ENCODE measurements around the gene ITGA2B.
"Not testable (repeated sequence)": the region's sequence is repeated elsewhere in the genome, so short reads cannot be mapped to it uniquely, and the experiment has no call there.

The ITGA2B gene

DNA sequence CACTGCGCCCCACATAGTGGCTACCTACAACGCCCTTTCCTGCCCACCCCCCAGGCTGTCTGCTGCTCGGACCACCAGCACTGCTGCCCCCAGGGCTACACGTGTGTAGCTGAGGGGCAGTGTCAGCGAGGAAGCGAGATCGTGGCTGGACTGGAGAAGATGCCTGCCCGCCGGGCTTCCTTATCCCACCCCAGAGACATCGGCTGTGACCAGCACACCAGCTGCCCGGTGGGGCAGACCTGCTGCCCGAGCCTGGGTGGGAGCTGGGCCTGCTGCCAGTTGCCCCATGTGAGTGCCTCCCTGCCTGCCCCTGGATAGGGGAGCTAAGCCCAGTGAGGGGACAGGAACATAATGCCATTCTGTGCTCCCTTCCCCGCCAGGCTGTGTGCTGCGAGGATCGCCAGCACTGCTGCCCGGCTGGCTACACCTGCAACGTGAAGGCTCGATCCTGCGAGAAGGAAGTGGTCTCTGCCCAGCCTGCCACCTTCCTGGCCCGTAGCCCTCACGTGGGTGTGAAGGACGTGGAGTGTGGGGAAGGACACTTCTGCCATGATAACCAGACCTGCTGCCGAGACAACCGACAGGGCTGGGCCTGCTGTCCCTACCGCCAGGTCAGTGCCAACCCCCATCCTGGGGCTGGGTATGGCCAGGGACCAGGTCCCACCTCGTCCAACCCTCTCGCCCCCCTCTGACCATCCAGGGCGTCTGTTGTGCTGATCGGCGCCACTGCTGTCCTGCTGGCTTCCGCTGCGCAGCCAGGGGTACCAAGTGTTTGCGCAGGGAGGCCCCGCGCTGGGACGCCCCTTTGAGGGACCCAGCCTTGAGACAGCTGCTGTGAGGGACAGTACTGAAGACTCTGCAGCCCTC lies 37.3 kb downstream of the ITGA2B start:
- DNase-seq = no peak

DNA sequence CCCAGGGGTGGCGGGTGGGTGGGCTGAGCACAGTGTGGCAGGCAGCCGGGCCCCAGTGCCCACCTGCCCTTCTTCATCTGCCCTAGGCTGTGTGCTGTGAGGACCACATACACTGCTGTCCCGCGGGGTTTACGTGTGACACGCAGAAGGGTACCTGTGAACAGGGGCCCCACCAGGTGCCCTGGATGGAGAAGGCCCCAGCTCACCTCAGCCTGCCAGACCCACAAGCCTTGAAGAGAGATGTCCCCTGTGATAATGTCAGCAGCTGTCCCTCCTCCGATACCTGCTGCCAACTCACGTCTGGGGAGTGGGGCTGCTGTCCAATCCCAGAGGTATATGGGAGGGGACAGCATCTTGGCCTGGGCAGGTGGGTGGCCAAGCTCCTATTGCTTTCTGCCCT lies 38.0 kb downstream of the ITGA2B start:
- no peak for DNase-seq

DNA sequence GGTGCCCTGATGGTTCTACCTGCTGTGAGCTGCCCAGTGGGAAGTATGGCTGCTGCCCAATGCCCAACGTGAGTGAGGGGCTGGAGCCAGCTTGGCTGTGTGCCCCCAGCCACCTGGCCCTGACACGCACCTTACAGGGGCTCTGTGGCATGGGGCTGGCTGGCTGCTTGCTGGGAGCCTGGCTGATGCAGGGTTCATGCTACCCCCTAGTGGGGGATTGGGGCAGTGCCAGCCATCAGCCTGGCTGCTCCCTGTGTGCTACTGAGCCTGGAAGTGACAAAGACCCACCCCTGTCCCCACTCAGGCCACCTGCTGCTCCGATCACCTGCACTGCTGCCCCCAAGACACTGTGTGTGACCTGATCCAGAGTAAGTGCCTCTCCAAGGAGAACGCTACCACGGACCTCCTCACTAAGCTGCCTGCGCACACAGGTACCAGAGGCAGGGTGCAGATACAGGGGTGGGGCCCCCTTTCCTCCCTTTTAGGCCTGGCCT lies 38.7 kb downstream of the ITGA2B start:
- peak; percentile 39 for DNase-seq

DNA sequence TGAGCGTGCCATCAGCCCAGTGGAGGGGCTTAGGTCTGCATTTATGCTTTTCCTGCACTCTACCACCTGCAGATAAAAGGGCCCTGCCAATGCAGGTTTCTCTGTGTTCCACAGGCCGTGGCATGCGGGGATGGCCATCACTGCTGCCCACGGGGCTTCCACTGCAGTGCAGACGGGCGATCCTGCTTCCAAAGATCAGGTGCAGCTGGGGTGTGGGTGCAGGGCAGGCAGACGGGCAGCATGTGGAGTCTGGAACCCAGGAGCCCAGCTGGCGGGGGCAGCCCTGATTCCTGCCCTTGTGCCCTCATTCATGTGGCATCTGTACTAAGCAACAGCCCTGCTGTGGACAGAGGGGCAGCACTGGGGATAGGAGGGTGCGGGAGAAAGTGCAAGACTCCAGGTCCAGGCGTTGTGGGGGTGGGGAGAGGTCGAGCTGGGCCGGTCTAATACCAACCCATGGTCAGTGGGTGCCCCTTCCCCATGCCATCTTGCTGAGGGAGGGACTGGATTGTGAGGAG lies 39.8 kb downstream of the ITGA2B start:
- DNase-seq = no peak

DNA sequence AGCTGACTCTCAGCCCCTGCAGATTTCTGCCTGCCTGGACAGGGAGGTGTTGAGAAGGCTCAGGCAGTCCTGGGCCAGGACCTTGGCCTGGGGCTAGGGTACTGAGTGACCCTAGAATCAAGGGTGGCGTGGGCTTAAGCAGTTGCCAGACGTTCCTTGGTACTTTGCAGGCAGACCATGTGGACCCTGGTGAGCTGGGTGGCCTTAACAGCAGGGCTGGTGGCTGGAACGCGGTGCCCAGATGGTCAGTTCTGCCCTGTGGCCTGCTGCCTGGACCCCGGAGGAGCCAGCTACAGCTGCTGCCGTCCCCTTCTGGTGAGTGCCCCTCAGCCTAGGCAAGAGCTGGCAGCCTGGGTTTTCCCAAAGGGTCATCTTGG lies 40.5 kb downstream of the ITGA2B start:
- DNase-seq = no peak

DNA sequence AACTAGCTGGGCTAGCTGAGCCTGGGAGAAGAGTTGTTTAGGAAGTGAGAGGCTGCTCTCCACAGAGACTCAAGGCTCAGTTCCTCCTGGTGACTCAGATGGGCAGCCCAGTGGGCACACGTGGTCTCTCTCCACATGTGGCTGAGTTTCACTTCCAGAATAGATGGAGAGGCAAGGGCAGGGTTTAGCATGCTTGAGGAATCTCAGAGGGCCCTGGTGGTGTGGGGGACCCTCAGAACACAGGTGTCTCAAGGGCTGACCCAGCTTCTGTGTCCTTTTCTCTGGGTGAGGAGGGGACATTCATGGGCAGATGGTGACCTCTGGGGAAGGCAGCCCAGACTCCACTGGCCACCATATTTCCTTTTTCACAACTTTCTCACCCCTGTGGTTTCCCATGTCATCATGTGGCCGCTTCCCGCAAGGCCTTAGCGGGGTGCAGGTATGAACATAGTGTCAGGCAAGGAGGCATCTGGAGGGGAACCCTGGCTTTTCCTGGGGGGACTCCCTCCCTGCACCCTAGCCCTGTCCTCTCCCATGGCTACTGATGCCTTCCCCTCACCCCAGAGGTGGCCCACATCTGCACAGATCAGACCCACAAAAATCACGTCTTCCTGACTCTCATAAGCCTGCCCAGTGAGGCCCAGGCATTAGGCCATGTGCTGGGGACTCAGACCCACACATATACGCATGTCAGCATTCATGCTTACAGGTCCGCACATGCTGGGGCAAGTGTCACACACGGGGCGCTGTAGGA lies 41.0 kb downstream of the ITGA2B start:
- no peak for DNase-seq

DNA sequence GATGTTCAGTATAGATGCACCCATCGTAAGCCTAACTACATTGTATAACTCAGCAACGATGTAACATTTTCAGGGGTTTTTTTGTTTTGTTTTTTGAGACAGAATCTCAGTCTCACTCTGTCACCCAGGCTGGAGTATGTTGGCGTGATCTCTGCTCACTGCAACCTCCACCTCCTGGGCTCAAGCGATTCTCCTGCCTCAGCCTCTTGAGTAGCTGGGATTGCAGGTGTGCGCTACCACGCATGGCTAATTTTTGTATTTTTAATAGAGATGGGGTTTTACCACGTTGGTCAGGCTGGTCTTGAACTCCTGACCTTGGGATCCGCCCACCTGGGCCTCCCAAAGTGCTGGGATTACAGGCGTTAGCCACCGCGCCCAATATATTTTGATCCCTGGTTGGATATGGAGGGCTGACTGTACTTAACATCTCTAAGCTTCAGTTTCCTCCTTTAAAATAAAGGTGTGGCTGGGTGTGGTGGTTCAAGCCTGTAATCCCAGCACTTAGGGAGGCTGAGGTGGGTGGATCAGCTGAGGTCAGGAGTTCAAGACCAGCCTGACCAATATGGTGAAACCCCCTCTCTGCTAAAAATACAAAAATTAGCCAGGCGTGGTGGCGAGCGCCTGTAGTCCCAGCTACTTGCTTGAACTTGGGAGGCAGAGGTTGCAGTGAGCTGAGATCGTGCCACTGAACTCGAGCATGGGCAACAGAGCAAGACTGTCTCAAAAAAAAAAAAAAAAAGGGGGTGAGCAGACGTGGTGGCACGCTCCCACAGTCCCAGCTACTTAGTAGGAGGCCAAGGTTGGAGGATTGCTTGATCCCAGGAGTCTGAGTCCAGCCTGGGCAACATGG lies 42.0 kb downstream of the ITGA2B start:
- DNase-seq = not testable (repeated sequence)

DNA sequence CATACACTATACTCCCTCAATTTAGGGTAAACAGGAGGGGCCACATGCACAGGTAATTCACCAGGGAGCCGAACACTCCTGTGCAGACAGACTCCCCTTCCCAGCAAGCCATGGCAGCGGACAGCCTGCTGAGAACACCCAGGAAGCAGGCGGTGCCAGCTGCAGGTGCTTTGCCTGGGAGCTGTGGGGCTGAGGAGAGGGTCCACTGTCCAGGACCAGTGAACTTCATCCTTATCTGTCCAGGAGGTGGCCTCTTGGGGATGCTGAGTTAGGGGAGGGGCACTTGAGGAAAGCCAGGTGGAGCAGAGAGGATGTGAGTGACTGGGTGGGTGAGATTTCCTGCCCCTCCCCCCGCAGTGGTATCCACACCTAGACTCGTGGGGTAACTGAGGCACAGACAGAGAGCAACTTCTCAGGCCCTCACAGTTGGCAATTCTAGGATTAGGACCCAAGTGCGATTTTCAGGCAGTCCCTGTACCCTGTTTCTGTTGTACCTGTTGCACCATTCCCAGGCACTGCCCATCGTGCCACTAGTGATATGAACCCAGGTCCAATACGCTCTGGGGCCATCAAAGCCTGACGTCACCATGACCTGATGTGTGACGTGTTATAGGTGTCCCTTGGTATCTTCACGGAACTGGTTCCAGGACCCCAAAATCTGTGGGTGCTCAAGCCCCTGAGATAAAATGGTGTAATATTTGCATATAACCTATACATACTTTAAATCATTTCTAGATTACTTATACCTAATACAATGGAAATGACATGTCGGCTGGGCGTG lies 43.2 kb downstream of the ITGA2B start:
- DNase-seq = no peak

DNA sequence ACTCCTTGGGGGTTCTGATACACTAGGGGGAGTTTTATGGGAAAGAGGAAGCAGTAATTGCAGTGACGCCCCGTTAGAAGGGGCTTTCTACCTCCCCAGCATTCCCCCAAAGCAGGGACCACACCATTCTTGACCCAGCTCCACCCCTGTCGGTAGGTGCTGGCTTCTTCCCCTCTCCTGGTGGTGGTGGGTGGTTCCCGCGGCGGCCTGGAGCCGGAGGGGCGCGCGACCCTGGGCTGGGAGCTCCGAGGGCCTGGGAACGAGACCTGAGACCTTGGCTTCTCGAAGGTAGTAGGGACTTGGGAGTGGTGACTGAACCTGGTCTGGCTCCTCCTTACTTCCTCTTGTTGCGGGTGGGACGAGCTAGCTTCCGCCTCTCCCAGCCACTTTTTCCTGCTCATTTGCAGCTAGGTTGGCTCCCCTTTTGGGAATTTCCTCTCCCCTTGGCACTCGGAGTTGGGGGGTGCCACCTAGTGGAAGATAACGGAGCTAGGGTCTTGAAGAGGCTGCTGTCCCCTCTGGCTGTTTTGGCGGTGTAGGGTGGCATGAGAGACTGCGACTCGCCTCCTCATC lies 43.9 kb downstream of the ITGA2B start:
- DNase-seq = peak; percentile 73

DNA sequence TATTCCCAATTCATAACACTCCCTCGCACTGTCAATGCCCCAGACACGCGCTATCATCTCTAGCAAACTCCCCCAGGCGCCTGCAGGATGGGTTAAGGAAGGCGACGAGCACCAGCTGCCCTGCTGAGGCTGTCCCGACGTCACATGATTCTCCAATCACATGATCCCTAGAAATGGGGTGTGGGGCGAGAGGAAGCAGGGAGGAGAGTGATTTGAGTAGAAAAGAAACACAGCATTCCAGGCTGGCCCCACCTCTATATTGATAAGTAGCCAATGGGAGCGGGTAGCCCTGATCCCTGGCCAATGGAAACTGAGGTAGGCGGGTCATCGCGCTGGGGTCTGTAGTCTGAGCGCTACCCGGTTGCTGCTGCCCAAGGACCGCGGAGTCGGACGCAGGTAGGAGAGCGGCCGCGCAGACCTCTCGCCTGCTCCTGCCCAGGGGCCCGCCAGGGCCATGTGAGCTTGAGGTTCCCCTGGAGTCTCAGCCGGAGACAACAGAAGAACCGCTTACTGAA lies 44.5 kb downstream of the ITGA2B start, which contains the start of gene GRN:
Gene GRN, plus strand, starts transcription at position 364 of the 515 bp plus-strand sequence. CDS start 3,863 bp downstream, outside the sequence.
- DNase-seq = peak; percentile 97

DNA sequence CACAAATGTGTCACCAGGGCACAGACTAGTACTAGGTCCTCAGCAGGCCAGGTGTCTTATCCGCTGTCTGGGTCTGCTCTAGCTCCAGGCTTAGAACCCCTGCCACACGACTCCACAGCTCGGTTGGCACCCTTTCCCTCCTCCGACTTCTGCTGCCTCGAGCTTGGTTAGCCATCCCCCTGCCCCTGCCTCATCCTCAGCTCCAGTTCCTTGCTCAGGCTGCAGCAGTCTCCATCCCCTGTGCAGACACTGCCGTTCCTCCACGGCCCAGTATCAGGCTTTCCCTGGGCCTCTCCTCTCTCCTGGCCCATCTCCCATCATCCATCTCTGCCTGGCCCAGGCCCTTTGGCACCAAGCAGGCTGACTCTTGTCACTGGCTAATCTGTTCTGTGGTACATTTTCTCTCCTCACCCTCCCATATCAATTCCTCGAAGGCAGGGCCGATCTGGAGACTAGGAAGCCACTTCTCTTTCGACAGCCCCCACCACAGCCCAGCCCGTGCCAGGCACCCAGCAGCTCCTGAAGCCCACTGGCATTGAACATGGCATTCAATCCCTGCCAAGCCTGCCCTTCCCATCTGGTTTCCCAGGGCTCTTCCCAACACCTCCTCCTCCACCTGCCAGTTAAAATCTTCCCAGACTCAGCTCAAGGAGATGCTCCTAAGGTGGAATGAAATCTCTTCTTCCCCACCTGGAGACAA lies 45.8 kb downstream of the ITGA2B start:
- DNase-seq = no peak

DNA sequence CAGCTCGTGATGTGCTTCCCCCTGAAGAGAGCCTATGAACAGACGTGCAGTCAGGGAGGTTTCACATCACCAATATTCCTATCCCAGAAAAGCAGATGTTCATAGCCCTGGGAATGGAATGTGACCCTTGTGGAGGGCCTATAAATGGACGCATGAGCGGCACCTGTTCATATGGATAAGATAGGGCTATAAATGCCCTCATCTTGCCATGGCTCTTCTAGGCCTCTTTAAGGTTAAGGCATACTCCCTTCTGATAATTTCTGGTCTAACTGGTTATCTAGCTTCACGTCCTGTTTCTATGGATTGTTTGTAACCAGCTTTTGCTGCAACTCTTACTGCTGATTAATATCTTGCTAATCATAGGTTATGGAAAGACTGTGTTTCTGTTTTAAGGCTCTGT lies 48.9 kb downstream of the ITGA2B start:
- not testable (repeated sequence) for DNase-seq

DNA sequence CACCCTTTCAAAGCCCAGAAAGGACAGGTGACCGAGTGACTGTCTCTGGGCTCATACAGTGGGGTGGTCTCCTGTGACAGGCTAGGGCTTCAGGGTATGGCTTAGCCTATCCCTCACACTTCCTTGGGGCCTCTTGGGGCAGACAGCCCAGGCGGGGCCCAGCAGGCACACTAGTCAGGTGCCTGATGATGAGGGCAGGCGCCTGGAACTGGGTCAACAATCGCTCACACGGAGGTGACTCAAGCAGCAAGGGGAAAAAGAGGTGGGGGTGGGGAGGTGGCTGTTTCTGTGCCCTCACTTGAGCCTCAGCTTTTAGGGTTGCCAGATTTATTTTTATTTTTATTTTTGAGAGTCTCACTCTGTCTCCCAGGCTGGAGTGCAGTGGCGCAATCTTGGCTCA lies 50.7 kb downstream of the ITGA2B start:
- no peak for DNase-seq

DNA sequence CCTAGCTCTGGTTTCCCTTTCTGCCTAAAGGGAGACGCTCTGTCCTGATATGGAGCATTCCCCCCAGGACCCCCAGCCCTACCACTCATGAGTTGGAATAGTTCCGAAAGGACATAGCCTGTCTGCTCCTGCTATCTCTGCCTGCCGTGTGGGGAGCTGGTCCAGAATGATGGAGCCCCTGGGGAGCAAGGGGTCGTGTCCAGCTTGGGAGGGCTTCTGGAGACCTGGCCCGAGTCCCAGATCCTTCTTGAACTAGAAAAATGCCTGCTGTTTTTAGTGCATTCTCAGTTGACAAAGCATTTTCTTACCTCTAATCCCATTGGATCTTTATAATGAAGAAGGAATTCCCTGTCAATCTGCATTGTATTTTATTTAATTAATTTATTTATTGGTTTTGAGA lies 53.5 kb downstream of the ITGA2B start:
- no peak for DNase-seq

DNA sequence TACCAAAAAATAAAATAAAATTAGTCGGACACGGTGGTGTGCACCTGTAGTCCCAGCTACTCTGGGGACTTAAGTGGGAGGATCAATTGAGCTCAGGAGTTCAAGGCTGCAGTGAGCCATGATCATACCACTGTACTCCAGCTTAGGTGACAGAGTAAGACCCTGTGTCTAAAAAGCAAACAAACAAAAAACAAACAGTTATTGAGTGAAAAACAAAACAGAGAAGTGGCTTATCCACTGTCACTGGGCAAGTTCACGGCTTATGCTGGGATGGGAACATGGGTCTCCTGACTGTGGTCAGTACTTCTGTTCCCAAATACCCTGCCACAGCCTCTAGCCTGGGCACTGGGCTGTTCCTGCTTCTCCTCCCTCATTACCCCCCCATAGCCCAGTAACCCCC lies 53.9 kb downstream of the ITGA2B start:
- no peak for DNase-seq

DNA sequence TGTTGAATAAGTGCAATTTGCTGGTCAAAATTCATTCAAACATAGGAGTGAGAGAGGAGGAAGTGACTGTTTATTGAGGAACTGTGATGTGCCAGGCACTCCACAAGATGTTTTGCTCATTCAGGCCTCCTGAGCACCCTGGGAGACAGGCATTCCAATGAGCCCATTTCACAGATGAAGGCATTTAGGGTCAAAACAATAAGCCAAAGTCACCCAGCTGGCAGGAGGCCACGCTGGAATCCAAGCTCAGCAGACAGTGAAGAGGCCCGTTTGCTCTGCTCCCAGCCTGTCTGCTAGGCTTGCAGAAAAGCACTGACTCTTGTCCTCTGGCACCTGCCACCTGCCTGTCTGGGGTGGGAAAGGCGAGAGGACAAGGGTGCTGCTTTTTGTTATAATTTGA lies 54.7 kb downstream of the ITGA2B start:
- DNase-seq = no peak

DNA sequence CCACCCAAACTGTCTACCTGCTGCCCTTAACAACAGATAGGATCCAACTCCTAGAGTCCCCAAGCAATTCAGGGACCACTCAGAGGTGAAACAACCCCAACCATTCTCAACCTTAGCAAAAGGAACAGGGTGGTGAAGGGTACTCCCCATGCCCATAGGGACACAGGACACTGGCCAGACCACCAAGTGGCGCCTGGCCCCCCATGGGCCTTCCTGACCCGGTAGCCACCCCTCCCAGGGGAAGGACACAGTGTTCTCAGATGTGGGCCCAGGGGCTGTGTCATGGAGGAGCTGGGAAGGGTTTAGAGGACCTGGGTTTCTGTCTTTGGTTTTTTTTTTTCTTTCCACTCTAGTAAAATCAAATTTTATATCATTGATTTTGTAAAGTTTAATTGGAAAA lies 55.1 kb downstream of the ITGA2B start:
- no peak for DNase-seq

DNA sequence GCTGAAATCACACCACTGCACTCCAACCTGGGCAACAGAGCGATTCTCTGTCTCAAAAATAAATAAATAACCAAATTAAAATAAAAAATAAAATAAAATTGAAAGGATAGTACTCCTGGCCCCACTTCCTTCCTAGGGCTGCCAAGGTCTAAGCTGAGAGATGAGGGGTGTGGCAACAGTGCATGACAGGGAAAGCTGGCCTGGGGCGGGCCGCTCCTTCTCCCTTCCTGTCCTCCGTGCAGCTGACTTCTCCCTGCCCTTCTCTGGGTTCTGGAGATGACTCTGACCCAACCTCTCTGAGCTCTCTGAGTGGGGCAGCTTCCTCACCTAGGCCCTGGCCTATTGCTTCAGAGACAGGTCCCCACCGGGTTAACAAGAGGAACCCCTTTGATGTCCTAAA lies 56.1 kb downstream of the ITGA2B start:
- no peak for DNase-seq

DNA sequence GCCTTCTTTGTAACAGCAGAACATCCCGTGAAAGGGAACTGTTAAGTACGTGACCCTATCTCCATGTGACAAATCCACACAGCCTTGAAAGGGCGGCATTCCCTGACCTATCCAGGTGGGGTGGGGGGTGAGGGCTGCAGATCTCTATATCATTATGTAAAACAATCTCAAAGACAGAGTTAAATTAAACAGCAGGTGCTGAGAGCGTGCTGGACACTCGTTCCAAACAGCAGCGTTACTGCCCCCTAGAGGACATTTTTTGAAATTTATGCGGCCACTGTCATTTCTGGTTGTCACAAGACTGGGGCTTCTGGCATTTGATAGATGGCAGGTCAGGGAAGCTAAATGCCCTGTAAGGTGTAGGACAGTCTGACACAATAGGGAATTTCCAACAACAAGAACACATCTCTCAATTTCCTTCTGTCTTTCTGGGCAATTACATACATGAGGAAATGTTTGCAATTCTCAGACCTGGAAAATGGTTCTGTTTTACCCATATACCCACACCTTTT lies 58.1 kb downstream of the ITGA2B start:
- peak; percentile 52 for DNase-seq

DNA sequence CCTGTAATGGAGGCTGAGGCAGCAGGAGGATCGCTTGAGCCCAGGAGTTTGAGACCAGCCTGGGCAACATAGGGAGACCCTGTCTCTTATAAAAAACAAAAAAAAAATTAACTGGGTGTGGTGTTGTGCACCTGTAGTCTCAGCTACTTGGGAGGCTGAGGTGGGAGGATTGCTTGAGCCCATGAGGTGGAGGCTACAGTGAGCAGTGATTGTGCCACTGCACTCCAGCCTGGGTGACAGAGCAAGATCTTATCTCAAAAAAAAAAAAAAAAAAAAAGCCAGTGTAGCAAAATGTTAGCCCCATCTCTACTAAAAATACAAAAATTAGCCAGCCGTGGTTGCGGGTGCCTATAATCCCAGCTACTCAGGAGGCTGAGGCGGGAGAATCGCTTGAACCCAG lies 59.2 kb downstream of the ITGA2B start:
- DNase-seq = not testable (repeated sequence)

Measured in NCI-H1092 treated with DMSO at 0.1 percent for 48 hours (cell line).